Lower lobe of right lung (tissue), 2 donors: ENCODE measurements around the gene AK2. TPM values are rescaled to one million over a fixed set of nuclear protein-coding genes. Genes with fewer than 3 reads are reported as not detected.

Source experiments
- ATAC-seq, 2 donors: fragments of 200-7000 bp; cut with Tn5 transposase; one replicate each; pipeline ENCODE4 v1.9.1; 2020 to 2022; ENCODE audit warnings: mild to moderate bottlenecking in 2 of 2, moderate library complexity in 2 of 2
- DNase-seq: peaks from one replicate; pipeline ENCODE4 v3.0.0-alpha.2; 2020
- H3K27ac ChIP-seq: fragments of 200-600 bp; one replicate; pipeline ENCODE4 v1.8.0; 2022
- H3K27me3 ChIP-seq: fragments of 200-600 bp; one replicate; pipeline ENCODE4 v1.8.0; 2022; ENCODE audit warnings: low read depth
- H3K36me3 ChIP-seq: fragments of 200-600 bp; one replicate; pipeline ENCODE4 v1.8.0; 2022; ENCODE audit warnings: mild to moderate bottlenecking
- H3K4me1 ChIP-seq: fragments of 200-600 bp; one replicate; pipeline ENCODE4 v1.8.0; 2022
- H3K4me3 ChIP-seq: fragments of 200-600 bp; one replicate; pipeline ENCODE4 v1.8.0; 2022; ENCODE audit warnings: mild to moderate bottlenecking
- H3K9me3 ChIP-seq: fragments of 200-600 bp; one replicate; pipeline ENCODE4 v1.8.0; 2022
- CTCF ChIP-seq: fragments of 200-600 bp; IDR thresholded peaks from one replicate; pipeline ENCODE4 v1.8.0; 2022; ENCODE audit warnings: antibody characterized with exemption, mild to moderate bottlenecking
- intact Hi-C: fragments of 100-400 bp; cut with DNase I; formaldehyde crosslinking; loops from one replicate; pipeline ENCODE4 v1.11.0; 2022
- total RNA-seq: library from RNA; stranded (reverse); fragmentation: NEBNext Ultra II Directional; extraction: Animal tissue kit (Norgen Biotek cat#: 25700); gene quantifications from one replicate; pipeline ENCODE4 v1.2.1, GENCODE V29; 2021
- donor health status: DM: no; HTN: yes; CAD: no; lungs with severe emphysema.

The AK2 gene
- total RNA-seq, 1 donor from 2014 or later = 103 TPM

GRCh38 chr1:33005838-33006421 is 30.8 kb downstream of the AK2 start:
- H3K4me1 ChIP-seq = peaks cover 51% of the 10 kb centered on the region
- ATAC-seq = no peak
- H3K27ac ChIP-seq = no peak overlapping the region
- H3K9me3 ChIP-seq = no peaks in the 10 kb centered on the region
- H3K36me3 ChIP-seq = peaks cover 14% of the 10 kb centered on the region
- no peak for TF ChIP-seq CTCF
- no peak for DNase-seq
- no peaks in the 10 kb centered on the region for H3K27me3 ChIP-seq
- intact Hi-C loops = no loop called here
- H3K4me3 ChIP-seq = no peak overlapping the region

DNA sequence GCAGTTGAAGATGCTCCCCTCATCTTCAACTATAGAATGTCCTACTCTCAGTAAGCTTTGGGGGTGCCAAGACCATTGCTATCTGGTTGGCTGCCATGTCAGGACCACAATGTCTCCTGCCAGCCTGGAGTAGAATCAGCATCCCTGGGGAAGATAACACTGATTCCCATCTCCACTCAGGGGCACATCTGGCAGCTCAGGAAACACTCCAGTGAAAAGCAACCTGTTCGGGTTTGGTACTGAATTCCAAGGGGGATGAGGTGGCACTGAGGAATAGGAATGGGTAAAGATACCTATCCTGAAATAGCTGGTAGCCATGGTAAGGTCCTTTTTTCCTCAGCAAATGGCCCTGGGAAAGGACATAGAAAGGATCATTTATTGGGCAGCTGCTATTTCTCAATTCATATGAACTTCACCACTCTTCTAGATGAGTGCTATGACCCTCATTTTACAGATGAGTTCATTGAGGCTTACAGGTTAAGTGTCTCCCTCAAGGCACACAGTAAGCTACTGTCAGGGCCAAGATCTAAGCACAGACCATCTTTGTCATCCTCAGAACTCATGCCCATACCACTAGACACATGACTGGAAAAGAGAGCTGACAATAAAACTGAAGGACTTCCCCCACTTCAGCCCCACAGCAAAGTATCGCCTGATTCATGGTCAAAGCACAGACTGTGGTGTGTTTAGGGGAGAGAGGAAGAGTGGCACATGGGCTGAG is 31.4 kb downstream of the AK2 start:
- no peak for TF ChIP-seq CTCF
- no peak for DNase-seq
- Histone ChIP-seq H3K36me3 (peaks cover 14% of the 10 kb centered on the region), H3K27ac (no peak overlapping the region), H3K4me1 (peaks cover 46% of the 10 kb centered on the region), H3K27me3 (no peaks in the 10 kb centered on the region), H3K9me3 (no peaks in the 10 kb centered on the region), H3K4me3 (no peak overlapping the region)
- intact Hi-C loops = no loop called here
- no peak for ATAC-seq

GRCh38 chr1:33004613-33005012 is 32.1 kb downstream of the AK2 start:
- ATAC-seq = no peak
- H3K4me1 ChIP-seq = peaks cover 41% of the 10 kb centered on the region
- DNase-seq = no peak
- TF ChIP-seq CTCF = no peak
- no peaks in the 10 kb centered on the region for H3K27me3 ChIP-seq
- H3K27ac ChIP-seq = no peak overlapping the region
- H3K36me3 ChIP-seq = peaks cover 14% of the 10 kb centered on the region
- intact Hi-C loops = no loop called here
- no peaks in the 10 kb centered on the region for H3K9me3 ChIP-seq
- no peak overlapping the region for H3K4me3 ChIP-seq

DNA sequence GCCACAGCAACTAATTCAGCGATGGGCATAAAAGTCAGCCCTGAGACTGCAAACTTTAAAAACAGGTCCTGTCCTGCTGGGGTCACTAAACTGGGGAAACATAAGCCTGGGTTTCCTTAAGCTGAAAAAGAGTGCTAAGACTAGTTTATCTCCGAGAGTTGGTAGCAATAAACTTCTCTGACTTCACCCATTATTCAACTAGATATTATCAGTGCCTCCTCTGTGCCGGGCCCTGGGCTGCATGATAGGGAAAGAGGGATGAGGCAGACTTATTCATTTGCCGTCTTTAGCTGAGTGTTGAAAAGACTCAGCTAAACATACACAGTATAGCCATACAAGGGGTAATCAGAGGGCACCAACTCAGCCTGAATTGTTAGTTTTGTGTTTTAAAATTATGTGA is 33.0 kb downstream of the AK2 start:
- no peak overlapping the region for H3K4me3 ChIP-seq
- intact Hi-C loops = no loop called here
- TF ChIP-seq CTCF = no peak
- no peak for ATAC-seq
- no peak overlapping the region for H3K27ac ChIP-seq
- peaks cover 38% of the 10 kb centered on the region for H3K4me1 ChIP-seq
- H3K27me3 ChIP-seq = no peaks in the 10 kb centered on the region
- DNase-seq = no peak
- peaks cover 9% of the 10 kb centered on the region for H3K36me3 ChIP-seq
- no peaks in the 10 kb centered on the region for H3K9me3 ChIP-seq

DNA sequence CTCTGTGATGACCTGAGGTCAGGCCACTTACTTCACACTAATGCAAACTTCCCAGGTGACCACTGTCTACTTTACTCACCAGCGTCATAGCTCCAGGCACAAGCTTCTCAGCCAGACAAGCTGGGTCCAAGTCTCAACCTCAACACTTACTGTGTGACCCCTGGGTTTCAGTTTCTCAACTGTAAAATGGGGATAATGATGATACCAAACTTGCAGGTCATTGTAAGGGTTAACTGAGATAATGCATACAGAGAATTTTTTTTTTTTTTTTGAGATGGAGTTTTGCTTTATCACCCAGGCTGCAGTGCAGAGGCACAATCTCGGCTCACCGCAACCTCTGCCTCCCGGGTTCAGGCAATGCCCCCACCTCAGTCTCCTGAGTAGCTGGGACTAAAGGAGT is 34.7 kb downstream of the AK2 start:
- DNase-seq = no peak
- TF ChIP-seq CTCF = no peak
- no peaks in the 10 kb centered on the region for H3K27me3 ChIP-seq
- H3K9me3 ChIP-seq = no peaks in the 10 kb centered on the region
- H3K4me1 ChIP-seq = peaks cover 38% of the 10 kb centered on the region
- H3K4me3 ChIP-seq = no peak overlapping the region
- intact Hi-C loops = no loop called here
- no peak overlapping the region for H3K27ac ChIP-seq
- ATAC-seq = no peak
- no peaks in the 10 kb centered on the region for H3K36me3 ChIP-seq
